ENCODE results near the gene XCR1.

The XCR1 gene

DNA sequence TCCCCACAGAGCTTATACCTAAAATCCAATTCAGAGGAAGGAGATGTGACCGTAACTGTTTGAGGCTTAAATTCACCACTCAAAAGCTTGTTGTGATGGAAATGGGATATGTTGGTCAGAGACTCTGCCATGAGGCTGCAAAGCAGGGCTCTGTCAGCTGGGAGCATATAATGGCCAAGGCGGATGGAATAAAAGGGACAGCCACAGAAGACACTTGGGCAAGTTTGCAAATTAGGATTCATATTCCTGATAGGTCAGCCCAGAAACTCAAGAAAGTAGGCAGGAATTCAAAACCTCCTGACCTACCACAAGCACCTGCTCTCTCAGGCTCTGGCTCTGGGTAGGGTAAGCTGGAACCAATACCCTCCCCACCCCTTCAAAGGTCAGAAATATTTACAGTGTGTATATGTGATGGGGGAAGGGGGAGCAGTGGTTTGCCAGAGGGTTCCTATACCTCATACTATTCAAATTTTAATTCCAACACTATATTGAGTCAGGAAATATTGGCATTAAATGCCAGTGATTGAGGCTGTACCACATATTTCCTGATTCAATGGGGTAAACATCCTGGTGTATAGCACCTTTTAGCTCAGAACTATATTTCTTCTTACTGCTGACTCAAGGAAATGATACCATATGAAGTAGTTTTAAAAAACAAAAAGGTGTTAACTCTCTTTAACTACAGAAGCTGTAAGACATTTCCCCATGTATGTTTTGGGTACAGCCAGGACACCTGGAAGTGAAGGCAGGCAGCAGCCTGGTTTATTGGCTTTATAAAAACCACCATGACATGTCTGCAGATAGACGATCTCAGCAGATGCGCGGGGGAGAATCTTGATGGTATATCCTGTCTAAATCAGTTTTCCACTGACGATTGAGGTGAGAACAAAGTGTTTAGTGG is 50.8 kb downstream of the XCR1 start:
- Histone ChIP-seq H3K9me2 (replicated peaks; ENCODE audit: insufficient read depth, low read length) (no peaks in the 10 kb centered on the region), H3K79me2 (ENCODE audit: insufficient read depth, low read length) (no peaks in the 10 kb centered on the region), H3K4me3 (ENCODE audit: insufficient read depth, low read length, poor library complexity, severe bottlenecking) (no peak overlapping the region), H3K4me2 (ENCODE audit: low read depth, low read length, poor library complexity, severe bottlenecking) (no peak overlapping the region), H3K9ac (ENCODE audit: low read length) (no peak overlapping the region), H3K27ac (ENCODE audit: low read depth, low read length) (no peak overlapping the region), H3K9me3 (ENCODE audit: insufficient read depth, low read length) (no peaks in the 10 kb centered on the region), H2AFZ (ENCODE audit: low read depth, low read length, severe bottlenecking) (no peak overlapping the region), H3K36me3 (ENCODE audit: low read length) (peaks cover 14% of the 10 kb centered on the region; the same call in 1 of the 2 replicates), H3F3A (ENCODE audit: insufficient read depth) (0 out of 2 replicates have a peak, but pooled peaks cover 9% of the 10 kb centered on the region), H3K27me3 (ENCODE audit: low read length) (no peaks in the 10 kb centered on the region), H4K20me1 (ENCODE audit: low read depth, low read length) (no peaks in the 10 kb centered on the region)
- TF ChIP-seq, protein P1, sequence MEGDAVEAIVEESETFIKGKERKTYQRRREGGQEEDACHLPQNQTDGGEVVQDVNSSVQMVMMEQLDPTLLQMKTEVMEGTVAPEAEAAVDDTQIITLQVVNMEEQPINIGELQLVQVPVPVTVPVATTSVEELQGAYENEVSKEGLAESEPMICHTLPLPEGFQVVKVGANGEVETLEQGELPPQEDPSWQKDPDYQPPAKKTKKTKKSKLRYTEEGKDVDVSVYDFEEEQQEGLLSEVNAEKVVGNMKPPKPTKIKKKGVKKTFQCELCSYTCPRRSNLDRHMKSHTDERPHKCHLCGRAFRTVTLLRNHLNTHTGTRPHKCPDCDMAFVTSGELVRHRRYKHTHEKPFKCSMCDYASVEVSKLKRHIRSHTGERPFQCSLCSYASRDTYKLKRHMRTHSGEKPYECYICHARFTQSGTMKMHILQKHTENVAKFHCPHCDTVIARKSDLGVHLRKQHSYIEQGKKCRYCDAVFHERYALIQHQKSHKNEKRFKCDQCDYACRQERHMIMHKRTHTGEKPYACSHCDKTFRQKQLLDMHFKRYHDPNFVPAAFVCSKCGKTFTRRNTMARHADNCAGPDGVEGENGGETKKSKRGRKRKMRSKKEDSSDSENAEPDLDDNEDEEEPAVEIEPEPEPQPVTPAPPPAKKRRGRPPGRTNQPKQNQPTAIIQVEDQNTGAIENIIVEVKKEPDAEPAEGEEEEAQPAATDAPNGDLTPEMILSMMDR (IDR thresholded peaks at IDR 0.05; ENCODE audit: insufficient read depth, low read length, poor library complexity, severe bottlenecking), result no peak
- no peak for TF ChIP-seq EZH2phosphoT487 (conservative IDR thresholded peaks at IDR 0.05; ENCODE audit: low read length)

DNA sequence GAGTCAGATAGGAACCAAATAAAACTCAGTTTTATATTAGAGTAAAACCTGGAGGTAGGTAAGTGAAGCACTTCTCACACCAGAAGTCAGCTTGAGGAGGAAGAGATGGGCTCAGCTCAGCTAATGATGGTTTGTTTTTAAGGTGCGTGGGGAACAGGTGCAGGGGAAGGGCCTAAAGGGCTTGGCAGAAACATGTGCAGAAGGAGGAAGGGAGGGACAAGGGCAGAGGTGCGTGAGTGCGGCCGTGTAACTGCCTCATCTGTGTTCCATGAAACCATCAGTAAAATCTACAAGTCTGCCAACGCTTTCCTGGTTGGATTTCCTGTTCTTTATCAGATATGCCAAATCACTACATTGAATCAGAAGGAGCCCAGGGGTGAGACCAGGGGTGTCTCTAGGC is 51.6 kb downstream of the XCR1 start:
- no peaks in the 10 kb centered on the region for H3K79me2 ChIP-seq (ENCODE audit: insufficient read depth, low read length)
- peaks cover 17% of the 10 kb centered on the region; the same call in 1 of the 2 replicates for H3K36me3 ChIP-seq (ENCODE audit: low read length)
- H2AFZ ChIP-seq (ENCODE audit: low read depth, low read length, severe bottlenecking), result no peak overlapping the region
- H3K9me3 ChIP-seq (ENCODE audit: insufficient read depth, low read length), result no peaks in the 10 kb centered on the region
- H3K4me3 ChIP-seq (ENCODE audit: insufficient read depth, low read length, poor library complexity, severe bottlenecking), result no peak overlapping the region
- TF ChIP-seq EZH2phosphoT487 (conservative IDR thresholded peaks at IDR 0.05; ENCODE audit: low read length), result no peak
- TF ChIP-seq, protein P1 (IDR thresholded peaks at IDR 0.05; ENCODE audit: insufficient read depth, low read length, poor library complexity, severe bottlenecking), result no peak
- H3K9ac ChIP-seq (ENCODE audit: low read length), result no peak overlapping the region
- no peaks in the 10 kb centered on the region for H3K9me2 ChIP-seq (replicated peaks; ENCODE audit: insufficient read depth, low read length)
- no peaks in the 10 kb centered on the region for H3K27me3 ChIP-seq (ENCODE audit: low read length)
- no peaks in the 10 kb centered on the region for H4K20me1 ChIP-seq (ENCODE audit: low read depth, low read length)
- 0 out of 2 replicates have a peak, but pooled peaks cover 9% of the 10 kb centered on the region for H3F3A ChIP-seq (ENCODE audit: insufficient read depth)
- H3K4me2 ChIP-seq (ENCODE audit: low read depth, low read length, poor library complexity, severe bottlenecking), result no peak overlapping the region
- H3K27ac ChIP-seq (ENCODE audit: low read depth, low read length), result no peak overlapping the region

DNA sequence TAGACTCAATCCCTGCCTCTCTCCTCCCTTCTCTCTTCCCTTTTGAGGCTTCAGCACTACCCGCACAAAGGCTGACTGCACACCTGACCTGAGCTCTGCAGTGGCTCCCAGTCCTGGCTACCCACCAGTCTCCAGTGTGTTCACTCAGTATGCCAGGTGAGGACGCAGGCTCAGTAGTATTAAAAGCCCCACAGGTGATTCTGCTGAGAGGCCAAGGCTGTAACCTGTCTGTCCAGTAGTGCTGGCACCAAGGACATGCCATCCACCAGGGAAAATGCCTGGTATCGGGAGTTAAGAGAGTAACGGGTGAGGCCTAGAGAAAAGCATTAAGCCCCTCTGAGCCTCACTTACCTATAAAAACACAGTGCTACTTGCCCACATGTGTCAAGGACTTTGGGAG is 52.6 kb downstream of the XCR1 start:
- Histone ChIP-seq H3K9me2 (replicated peaks; ENCODE audit: insufficient read depth, low read length) (no peaks in the 10 kb centered on the region), H3K27ac (ENCODE audit: low read depth, low read length) (no peak overlapping the region), H3K9ac (ENCODE audit: low read length) (no peak overlapping the region), H3K27me3 (ENCODE audit: low read length) (no peaks in the 10 kb centered on the region), H3K79me2 (ENCODE audit: insufficient read depth, low read length) (no peaks in the 10 kb centered on the region), H3K4me3 (ENCODE audit: insufficient read depth, low read length, poor library complexity, severe bottlenecking) (no peak overlapping the region), H3K9me3 (ENCODE audit: insufficient read depth, low read length) (no peaks in the 10 kb centered on the region), H4K20me1 (ENCODE audit: low read depth, low read length) (no peaks in the 10 kb centered on the region), H3F3A (ENCODE audit: insufficient read depth) (0 out of 2 replicates have a peak, but pooled peaks cover 9% of the 10 kb centered on the region), H3K4me2 (ENCODE audit: low read depth, low read length, poor library complexity, severe bottlenecking) (no peak overlapping the region), H3K36me3 (ENCODE audit: low read length) (peaks cover 16% of the 10 kb centered on the region; the same call in 1 of the 2 replicates), H2AFZ (ENCODE audit: low read depth, low read length, severe bottlenecking) (no peak overlapping the region)
- TF ChIP-seq EZH2phosphoT487 (conservative IDR thresholded peaks at IDR 0.05; ENCODE audit: low read length), result no peak
- TF ChIP-seq, protein P1 (IDR thresholded peaks at IDR 0.05; ENCODE audit: insufficient read depth, low read length, poor library complexity, severe bottlenecking), result no peak

Data from SU-DHL-6 (cell line).